ENCODE measurements around the gene SLC5A11.

SLC5A11 gene

GRCh38 chr16:24908716-24909115, 63.0 kb downstream of the SLC5A11 start:
- TF ChIP-seq CTCF (IDR thresholded peaks at IDR 0.05; ENCODE audit: extremely low read depth, missing control alignments), result no peak
- no peak for DNase-seq (ENCODE audit: low spot score)

GRCh38 chr16:24909856-24910255, 64.1 kb downstream of the SLC5A11 start:
- DNase-seq (ENCODE audit: low spot score), result no peak
- no peak for TF ChIP-seq CTCF (IDR thresholded peaks at IDR 0.05; ENCODE audit: extremely low read depth, missing control alignments)

- TF ChIP-seq CTCF (IDR thresholded peaks at IDR 0.05; ENCODE audit: extremely low read depth, missing control alignments), result no peak
- DNase-seq (ENCODE audit: low spot score), result no peak
Measured at GRCh38 chr16:24915019-24915418, 69.3 kb downstream of the SLC5A11 start.

- no peak for TF ChIP-seq CTCF (IDR thresholded peaks at IDR 0.05; ENCODE audit: extremely low read depth, missing control alignments)
- no peak for DNase-seq (ENCODE audit: low spot score)
Measured at GRCh38 chr16:24915576-24915975, 69.8 kb downstream of the SLC5A11 start.

GRCh38 chr16:24917236-24917635, 71.5 kb downstream of the SLC5A11 start:
- no peak for TF ChIP-seq CTCF (IDR thresholded peaks at IDR 0.05; ENCODE audit: extremely low read depth, missing control alignments)
- no peak for DNase-seq (ENCODE audit: low spot score)

- DNase-seq (ENCODE audit: low spot score), result no peak
- no peak for TF ChIP-seq CTCF (IDR thresholded peaks at IDR 0.05; ENCODE audit: extremely low read depth, missing control alignments)
Measured at GRCh38 chr16:24917891-24918290, 72.1 kb downstream of the SLC5A11 start.

- no peak for DNase-seq (ENCODE audit: low spot score)
- no peak for TF ChIP-seq CTCF (IDR thresholded peaks at IDR 0.05; ENCODE audit: extremely low read depth, missing control alignments)
Measured at GRCh38 chr16:24918641-24919040, 72.9 kb downstream of the SLC5A11 start.
